Ascending aorta (tissue), 2 donors: Measurements from ENCODE around the gene MAML2. TPM values are rescaled to one million over a fixed set of nuclear protein-coding genes. Genes with fewer than 3 reads are reported as not detected.

Experiments used
- DNase-seq, 2 donors: peaks; one replicate each; pipeline ENCODE4 v3.0.0-alpha.2; 2019; ENCODE audit warnings: low spot score in 2 of 2
- H3K27ac ChIP-seq, 2 donors: fragments of 200-600 bp; sonication (generic); one replicate each; pipeline ENCODE4 v1.5.1; 2016 to 2017; ENCODE audit warnings: mild to moderate bottlenecking in 1 of 2
- H3K27me3 ChIP-seq: fragments of 200-600 bp; sonication (generic); one replicate; pipeline ENCODE4 v1.5.1; 2017
- H3K36me3 ChIP-seq, 2 donors: fragments of 200-600 bp; sonication (generic); one replicate each; pipeline ENCODE4 v1.5.1; 2016
- H3K4me1 ChIP-seq, 2 donors: fragments of 200-600 bp; sonication (generic); one replicate each; pipeline ENCODE4 v1.5.1; 2016 to 2017; ENCODE audit warnings: mild to moderate bottlenecking in 1 of 2
- H3K4me3 ChIP-seq, 2 donors: fragments of 200-600 bp; sonication (generic); one replicate each; pipeline ENCODE4 v1.5.1; 2016 to 2017; ENCODE audit warnings: mild to moderate bottlenecking in 1 of 2
- H3K9me3 ChIP-seq, 2 donors: fragments of 200-600 bp; sonication (generic); one replicate each; pipeline ENCODE4 v1.5.1; 2016
- intact Hi-C: fragments of 100-400 bp; cut with DNase I; formaldehyde crosslinking; loops from one replicate; pipeline ENCODE4 v1.15.1; 2023
- total RNA-seq: library from RNA; depleted of rRNA; stranded (reverse); fragments of >200 nt; gene quantifications from one replicate; pipeline ENCODE4 v1.1.0, GENCODE V29; 2016
- TF ChIP-seq, protein P1 (sequence below), 3 experiments: fragments of 200-600 bp in 2 of 3; fragments of 450-650 bp in 1 of 3; sonication (generic) in 2 of 3; IDR thresholded peaks; one replicate each; pipeline ENCODE4 v1.5.1; 2016 to 2019; ENCODE audit warnings: antibody characterized with exemption in 3 of 3, mild to moderate bottlenecking in 1 of 3, moderate library complexity in 1 of 3

The MAML2 gene
- total RNA-seq, 1 donor from 2014 or later: 13.2 TPM

DNA sequence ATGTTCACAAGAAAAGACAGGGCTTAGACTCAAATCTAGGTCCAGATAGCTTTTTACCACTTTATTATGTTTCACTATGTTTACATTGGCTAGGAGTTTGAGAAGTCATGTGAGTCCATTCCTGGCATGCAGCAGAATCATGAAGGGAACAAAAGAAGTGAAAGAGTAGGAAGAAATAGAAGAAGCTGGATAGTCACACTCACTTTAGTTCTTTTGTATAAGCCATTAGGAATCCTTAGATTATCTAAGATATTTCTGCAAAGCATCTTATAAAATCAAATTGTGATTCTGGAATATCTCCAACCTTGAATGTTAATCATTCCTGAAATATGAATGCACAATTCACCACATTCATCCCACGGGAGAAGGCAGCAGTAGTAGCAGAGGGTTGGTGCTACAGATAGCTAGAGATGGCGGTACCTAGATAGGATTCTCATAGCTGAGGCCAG is 31.9 kb downstream of the MAML2 start:
- Histone ChIP-seq H3K4me1 (peaks cover 21 to 55% of the 10 kb centered on the region in 2 donors), H3K4me3 (no peak overlapping the region), H3K9me3 (no peaks in the 10 kb centered on the region), H3K27me3 (no peaks in the 10 kb centered on the region), H3K27ac (peak overlapping the region; percentile 6 to 50), H3K36me3 (no peaks in the 10 kb centered on the region)
- intact Hi-C loops: no loop called here
- TF ChIP-seq, protein P1, sequence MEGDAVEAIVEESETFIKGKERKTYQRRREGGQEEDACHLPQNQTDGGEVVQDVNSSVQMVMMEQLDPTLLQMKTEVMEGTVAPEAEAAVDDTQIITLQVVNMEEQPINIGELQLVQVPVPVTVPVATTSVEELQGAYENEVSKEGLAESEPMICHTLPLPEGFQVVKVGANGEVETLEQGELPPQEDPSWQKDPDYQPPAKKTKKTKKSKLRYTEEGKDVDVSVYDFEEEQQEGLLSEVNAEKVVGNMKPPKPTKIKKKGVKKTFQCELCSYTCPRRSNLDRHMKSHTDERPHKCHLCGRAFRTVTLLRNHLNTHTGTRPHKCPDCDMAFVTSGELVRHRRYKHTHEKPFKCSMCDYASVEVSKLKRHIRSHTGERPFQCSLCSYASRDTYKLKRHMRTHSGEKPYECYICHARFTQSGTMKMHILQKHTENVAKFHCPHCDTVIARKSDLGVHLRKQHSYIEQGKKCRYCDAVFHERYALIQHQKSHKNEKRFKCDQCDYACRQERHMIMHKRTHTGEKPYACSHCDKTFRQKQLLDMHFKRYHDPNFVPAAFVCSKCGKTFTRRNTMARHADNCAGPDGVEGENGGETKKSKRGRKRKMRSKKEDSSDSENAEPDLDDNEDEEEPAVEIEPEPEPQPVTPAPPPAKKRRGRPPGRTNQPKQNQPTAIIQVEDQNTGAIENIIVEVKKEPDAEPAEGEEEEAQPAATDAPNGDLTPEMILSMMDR (IDR thresholded peaks at IDR 0.05): no peak
- DNase-seq: no peak

DNA sequence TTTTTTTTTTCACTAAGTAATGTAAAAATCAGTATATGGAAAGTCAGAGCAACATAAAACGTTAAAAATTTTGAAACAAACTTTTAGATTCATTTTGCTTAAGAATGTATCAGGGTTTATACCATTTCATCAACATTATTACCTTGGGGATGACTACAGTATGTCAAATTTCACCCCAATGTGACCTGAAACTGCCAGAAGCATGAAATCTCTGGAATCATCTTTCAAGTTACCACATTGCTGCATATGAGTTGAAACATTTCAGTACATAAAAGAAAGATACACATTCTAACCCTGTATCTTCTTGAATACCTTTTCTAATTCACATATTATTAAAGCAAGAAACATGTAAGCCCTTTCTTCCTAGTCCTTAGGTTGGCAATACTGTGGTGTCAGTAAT is 32.8 kb downstream of the MAML2 start:
- intact Hi-C loops: no loop called here
- no peak for DNase-seq
- Histone ChIP-seq H3K27ac (no peak overlapping the region), H3K9me3 (no peaks in the 10 kb centered on the region), H3K36me3 (no peaks in the 10 kb centered on the region), H3K4me1 (peaks cover 23 to 56% of the 10 kb centered on the region in 2 donors), H3K4me3 (no peak overlapping the region), H3K27me3 (no peaks in the 10 kb centered on the region)
- TF ChIP-seq, protein P1 (IDR thresholded peaks at IDR 0.05): no peak

DNA sequence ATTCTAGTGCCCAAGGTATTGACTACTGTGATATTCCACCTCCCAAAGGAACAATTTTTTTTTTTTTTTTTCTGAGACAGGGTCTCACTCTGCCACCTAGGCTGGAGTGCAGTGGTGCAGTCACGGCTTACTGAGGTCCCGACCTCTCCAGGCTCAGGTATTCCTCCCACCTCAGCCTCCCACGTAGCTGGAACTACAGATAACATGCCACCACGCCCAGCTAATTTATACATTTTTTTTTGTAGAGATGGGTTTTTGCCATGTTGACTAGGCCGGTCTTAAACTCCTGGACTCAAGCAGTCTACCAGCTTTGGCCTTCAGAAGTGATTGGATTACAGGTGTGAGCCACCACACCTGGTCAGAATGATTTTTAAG is 33.4 kb downstream of the MAML2 start:
- peaks cover 23 to 52% of the 10 kb centered on the region in 2 donors for H3K4me1 ChIP-seq

DNA sequence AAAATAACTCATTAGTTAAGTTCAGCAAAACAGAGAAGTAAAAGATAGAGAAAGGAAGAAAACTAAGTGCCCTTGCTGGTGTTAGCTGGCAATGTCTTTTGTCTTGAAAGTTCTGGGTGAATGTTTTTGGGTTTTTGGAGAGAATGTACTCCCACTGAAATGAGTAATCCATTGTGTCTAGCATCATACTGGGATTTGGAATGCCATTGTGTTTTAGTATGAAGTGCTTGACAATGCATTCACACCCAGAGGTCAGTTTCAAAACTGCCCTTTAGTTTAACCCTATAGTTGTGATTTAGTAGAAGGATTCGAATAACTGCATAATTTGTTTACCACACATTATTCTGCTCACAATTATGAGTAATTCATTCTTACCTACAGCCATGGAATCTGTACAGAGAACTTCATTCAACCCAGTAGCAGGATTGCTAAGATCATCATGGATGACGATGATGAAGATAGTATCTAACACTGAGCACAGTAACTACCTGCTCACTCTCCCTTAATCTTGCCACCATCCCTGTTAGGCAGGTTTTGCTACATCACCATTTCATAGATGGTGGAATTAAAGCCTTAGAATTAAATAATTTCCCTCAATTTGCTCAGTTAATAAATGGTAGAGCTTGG is 33.9 kb downstream of the MAML2 start:
- Histone ChIP-seq H3K36me3 (no peaks in the 10 kb centered on the region), H3K9me3 (no peaks in the 10 kb centered on the region), H3K27me3 (no peaks in the 10 kb centered on the region), H3K27ac (peak overlapping the region in 1 of 2 donors; percentile 9), H3K4me3 (no peak overlapping the region), H3K4me1 (peaks cover 20 to 52% of the 10 kb centered on the region in 2 donors)
- TF ChIP-seq, protein P1 (IDR thresholded peaks at IDR 0.05): no peak
- DNase-seq: no peak
- intact Hi-C loops: no loop called here

More for the DNA sequence above, 33.4 kb downstream of the MAML2 start:
- H3K9me3 ChIP-seq: no peaks in the 10 kb centered on the region
- no peaks in the 10 kb centered on the region for H3K27me3 ChIP-seq
- DNase-seq: no peak
- H3K27ac ChIP-seq: peak overlapping the region in 1 of 2 donors; percentile 9
- TF ChIP-seq, protein P1 (IDR thresholded peaks at IDR 0.05): no peak
- H3K4me3 ChIP-seq: no peak overlapping the region
- no peaks in the 10 kb centered on the region for H3K36me3 ChIP-seq
- intact Hi-C loops: no loop called here

DNA sequence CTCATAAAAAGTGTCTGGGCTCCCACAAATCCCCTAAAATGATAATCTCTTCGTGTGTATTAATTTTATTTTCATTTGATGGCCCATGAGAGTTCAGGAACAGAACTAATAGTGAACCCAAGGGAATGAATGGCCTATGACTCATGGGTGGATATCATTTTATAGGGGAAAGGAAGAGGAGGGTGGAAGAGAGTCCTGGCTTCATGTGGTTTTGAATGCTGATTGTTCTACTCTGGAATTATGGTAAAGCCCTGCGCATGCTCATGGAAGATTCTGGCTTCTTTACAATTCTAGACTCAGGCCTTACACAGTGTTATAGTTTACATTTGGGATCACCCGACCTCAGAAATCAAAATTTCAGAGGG is 35.2 kb downstream of the MAML2 start:
- TF ChIP-seq, protein P1 (IDR thresholded peaks at IDR 0.05): no peak
- H3K9me3 ChIP-seq: no peaks in the 10 kb centered on the region
- H3K27ac ChIP-seq: peak overlapping the region; percentile 66 to 81
- DNase-seq: no peak
- peak overlapping the region; percentile 41 to 60 for H3K4me3 ChIP-seq
- intact Hi-C loops: loop anchor here (1.0 to 2.0 kb wide), 3 partner anchors 17 to 65 kb away; no protein-coding TSS in a partner anchor
- H3K4me1 ChIP-seq: peaks cover 16 to 51% of the 10 kb centered on the region in 2 donors
- no peaks in the 10 kb centered on the region for H3K36me3 ChIP-seq
- no peaks in the 10 kb centered on the region for H3K27me3 ChIP-seq
